Smooth muscle cell of the brain vasculature (primary cell): Measurements from ENCODE around the gene FBXO45.
"Not testable (repeated sequence)": the region's sequence is repeated elsewhere in the genome, so short reads cannot be mapped to it uniquely, and the experiment has no call there.

Experiments
- DNase-seq: peaks from one replicate; pipeline ENCODE4 v3.0.0-alpha.2; 2012; ENCODE audit warnings: low read depth, low spot score

The FBXO45 gene

DNA sequence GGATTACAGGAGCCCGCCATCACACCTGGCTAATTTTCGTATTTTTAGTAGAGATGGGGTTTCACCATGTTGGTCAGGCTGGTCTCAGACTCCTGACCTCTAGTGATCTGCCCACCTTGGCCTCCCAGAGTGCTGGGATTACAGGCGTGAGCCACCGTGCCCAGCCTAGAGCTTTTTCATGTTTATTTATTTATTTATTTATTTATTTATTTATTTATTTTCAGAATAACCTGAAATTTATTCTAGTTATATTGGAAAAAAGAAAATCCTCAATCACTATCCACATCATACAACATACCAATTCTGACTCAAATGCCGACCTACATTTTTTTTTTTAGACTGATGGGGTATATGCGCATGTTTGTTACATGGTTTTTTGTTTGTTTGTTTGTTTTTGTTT lies 46.8 kb downstream of the FBXO45 start:
- not testable (repeated sequence) for DNase-seq

DNA sequence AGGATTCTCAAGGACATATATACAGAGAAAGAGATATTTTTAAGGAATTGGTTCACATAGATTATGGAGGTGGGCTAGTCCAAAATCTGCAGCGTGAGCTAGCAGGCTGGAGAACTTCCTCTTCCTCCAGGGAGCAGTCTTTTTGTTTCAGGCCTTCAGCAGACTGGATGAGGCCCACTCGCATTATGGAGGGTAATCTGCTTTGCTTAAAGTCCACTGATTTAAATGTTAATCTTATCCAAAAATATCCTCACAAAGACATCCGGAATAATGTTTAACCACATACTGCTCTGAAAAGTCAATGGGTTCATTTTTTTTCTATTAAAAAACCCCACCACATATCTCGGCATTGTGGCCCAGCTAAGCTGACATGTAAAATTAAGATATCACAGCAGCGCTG lies 48.8 kb downstream of the FBXO45 start:
- DNase-seq = no peak

DNA sequence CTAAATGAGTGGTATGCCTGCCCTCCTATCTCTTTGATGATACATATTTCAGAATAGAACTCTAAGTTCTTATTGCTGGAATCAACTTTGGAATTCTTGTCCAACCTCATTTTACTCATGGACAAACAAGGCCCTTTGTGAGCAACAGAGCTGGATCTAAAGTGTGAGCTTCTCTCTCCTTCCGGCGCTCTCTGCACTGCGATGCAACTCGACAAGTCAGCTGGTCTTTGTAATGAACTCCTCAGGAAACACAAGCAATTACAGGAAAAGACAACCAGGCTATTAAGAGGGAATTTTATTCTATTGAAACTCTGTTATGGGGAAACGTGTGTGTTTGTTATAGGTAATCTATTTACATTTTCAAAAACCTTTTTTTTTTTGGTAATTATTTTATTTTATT lies 50.8 kb downstream of the FBXO45 start:
- no peak for DNase-seq

DNA sequence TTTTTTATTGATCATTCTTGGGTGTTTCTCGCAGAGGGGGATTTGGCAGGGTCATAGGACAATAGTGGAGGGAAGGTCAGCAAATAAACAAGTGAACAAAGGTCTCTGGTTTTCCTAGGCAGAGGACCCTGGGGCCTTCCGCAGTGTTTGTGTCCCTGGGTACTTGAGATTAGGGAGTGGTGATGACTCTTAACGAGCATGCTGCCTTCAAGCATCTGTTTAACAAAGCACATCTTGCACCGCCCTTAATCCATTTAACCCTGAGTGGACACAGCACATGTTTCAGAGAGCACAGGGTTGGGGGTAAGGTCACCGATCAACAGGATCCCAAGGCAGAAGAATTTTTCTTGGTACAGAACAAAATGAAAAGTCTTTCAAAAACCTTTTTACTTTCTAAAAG lies 51.2 kb downstream of the FBXO45 start:
- not testable (repeated sequence) for DNase-seq

DNA sequence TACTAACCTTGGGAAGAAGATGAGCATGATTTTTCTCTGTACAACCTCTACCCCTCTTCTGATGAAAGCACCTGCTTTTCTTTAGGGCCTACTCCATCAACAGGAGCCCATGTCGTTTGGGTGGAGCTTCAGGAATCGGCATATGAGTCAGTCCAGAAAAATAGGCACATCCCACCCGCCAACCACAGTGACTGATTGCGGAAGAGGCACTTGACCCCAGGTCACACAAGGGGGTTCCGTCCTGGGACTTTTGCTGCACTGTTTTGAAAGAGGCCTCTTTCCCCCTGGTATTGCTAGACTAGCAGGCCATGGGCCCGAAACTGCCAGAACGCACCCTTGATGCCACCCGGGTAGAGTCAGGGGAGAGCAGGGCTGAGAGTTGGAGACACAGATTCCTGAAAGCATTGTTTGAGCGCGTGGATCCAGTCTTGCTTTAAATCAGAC lies 51.7 kb downstream of the FBXO45 start:
- DNase-seq = no peak

DNA sequence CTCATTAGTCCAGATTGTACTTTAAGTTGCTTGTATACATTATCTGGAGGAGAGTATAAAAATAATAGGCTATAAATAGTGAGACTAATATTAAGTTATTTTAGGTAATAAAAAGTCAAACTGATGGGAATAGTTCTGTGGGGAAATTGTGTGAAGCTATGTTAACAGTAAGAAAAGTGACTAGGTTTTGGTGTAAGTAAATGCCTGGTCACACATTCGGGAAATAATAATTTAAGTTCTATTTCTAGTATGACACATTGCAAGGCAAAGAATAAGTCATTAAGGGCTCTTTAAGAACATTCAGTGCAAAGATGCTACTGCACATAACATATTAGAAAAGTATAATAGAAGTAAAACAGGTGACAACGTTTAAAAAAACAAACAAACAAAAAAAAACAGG lies 52.2 kb downstream of the FBXO45 start:
- no peak for DNase-seq

DNA sequence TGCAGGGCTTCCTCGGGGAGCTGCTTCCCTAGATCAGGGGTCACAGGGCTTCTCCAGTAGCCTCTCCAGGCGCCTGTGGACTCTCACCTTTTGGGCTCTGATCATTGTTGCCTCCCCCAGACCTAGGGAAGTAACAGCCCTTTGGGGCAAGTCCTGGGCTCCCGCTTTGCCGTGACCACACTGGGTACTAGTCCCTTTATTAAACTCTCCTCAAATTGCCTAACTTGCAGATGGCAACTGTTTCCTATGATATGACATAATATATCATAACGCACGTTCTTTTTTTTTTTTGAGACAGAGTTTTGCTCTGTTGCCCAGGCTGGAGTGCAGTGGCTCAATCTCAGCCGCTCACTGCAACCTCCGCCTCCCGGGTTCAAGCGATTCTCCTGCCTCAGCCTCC lies 53.2 kb downstream of the FBXO45 start:
- DNase-seq = no peak

DNA sequence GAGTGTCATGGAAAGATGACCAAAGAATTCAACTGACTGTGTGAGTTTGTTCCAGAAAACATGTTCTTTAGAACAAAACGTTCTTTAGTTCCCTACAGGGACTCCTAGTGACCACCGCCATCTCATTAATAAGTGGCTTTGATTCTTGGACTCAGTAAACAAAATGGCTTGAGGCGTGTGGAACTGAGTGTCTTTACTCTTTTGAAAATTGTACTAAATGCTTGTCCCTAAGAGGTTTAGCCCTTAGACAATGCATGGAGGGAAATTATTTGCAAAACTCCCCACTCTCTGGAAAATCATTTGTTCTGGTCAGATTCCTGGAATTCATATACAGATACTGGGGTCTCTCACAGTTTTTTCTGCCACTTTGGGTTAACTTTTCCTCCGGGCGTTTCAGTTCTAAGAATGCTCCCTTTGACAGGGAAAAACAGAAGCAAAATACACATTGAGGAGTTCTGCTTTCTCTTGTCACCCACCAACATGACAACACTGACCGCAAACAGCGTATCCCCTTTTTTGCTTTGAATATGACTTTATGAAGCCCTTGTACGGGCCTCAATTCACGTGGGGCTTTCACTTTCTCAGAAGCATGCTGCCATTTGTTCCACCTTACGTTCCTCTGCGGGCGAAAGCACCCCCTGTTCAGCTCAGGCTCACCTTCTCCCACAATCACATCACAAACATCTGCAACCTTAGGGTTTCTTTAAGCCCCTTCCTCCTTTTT lies 55.8 kb downstream of the FBXO45 start:
- no peak for DNase-seq

DNA sequence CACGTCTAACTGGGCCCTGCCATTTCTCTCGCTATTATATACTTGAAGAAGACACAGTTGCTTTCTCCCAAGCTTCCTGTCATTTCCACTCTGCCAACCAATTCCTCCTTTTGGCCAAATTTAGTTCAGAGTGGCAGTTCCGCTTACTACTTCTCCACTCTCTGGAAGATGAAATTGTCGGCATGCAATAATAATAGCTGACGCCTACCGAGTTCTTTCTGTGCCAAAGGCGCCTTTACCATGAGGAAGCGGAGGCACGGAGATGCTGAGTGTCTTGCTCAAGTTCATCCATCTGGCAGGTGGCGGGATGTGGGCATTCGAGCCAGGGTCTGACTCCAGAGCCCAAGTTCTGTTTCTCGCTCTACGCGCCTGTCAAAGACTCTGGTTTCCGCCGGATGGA lies 56.4 kb downstream of the FBXO45 start:
- DNase-seq = no peak

DNA sequence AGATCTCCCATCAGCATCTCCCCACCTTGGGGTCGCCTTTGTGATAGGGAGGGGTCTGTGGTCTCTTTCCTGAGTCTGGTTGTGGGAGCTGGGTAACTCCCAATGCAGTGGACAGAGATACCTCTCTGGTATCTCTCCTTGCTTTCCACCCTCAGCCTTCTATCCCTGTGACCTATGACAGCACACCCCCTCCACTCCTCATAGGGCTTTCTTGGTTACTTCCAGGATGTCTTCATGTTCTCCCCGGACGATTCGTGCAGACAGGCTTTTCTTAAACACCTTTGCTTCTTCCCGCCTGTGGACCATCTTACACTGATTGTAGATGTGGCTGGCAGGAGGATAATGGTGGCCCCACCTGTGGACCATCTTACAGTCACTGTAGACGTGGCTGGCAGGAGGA lies 56.9 kb downstream of the FBXO45 start:
- no peak for DNase-seq

DNA sequence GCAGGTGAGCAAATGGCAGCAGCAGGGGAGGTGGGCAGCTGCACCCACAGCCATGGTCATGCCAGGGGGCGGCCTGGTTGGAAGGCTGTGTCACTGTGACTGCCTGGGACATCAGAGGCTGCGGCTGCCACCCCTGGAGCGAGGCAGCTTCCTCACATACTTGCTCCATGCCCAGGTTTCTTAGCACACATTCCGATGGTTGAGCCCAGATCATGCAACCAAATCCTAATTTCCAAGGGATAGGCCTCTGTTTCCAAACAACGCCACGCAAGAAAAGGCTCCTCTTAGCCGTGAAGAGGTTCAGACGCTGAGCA lies 59.4 kb downstream of the FBXO45 start:
- DNase-seq = no peak

DNA sequence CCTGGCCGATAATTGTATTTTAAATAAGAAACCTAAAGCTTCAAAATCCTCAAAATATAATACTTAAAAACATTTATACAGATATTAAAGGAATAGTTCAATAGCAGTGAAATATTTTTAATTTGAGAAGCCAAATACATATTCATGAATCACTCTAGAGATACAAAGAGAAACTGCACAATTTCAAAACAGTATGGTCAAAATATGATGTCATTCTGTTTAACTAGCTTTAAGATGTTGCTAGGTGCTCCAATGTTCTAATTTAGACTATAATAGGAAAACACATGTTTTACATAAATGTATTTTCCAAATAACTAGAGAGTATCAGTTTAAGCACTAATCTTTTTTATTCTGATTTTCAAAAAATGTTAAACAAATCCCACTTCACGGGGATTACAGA lies 60.8 kb downstream of the FBXO45 start:
- no peak for DNase-seq

DNA sequence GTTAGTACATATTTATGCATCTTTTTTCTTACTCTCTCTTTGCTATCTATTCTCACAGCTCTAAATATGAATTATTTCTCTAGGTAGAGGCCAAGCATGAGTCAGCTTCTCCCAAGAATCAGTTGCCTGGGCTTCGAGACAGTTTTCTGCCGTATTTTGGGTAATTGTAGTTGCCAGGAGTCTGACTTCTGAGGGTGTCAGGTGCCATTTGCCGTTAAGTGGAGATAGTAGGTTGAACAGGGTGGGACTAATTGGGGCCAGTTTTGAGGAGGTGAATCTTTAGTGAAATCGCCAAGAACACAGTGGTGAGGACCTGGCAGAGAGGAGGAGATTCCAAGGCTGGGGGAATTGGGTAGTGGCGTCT lies 63.2 kb downstream of the FBXO45 start:
- no peak for DNase-seq

DNA sequence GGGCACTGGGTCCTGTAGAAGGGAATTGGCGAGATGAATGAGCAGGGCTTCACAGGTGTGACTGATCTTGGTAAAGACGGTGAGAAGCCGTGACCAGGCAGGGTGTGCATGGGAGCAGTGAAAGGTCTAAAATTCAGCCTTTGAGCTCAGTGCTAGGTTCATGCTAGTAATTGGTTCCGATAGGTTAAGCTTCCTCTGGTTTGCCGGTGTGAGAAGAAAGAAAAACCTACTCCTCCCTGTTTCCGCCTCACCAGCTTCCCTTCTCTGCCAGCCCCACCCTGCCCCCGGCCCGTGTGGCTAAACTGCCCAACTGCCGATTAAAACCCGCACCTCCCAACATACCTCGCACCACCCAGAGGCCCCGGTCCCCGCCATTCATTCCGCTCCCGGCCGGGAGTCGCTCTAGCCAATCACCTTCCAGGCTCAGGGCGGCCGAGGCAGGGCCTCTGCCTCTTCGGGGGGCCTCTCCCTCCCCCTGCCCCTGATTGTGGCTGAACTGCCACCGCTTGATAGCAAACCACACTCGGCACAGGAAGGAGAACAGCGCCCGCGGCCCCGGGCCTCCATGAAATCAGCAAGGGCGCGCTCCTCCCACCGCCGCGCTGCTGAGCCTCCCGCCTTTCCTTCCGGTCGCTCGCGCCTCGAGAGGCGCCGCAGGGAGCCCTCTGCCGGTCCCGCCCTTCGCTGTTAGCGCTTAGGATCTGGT lies 63.7 kb downstream of the FBXO45 start:
- DNase-seq = no peak

DNA sequence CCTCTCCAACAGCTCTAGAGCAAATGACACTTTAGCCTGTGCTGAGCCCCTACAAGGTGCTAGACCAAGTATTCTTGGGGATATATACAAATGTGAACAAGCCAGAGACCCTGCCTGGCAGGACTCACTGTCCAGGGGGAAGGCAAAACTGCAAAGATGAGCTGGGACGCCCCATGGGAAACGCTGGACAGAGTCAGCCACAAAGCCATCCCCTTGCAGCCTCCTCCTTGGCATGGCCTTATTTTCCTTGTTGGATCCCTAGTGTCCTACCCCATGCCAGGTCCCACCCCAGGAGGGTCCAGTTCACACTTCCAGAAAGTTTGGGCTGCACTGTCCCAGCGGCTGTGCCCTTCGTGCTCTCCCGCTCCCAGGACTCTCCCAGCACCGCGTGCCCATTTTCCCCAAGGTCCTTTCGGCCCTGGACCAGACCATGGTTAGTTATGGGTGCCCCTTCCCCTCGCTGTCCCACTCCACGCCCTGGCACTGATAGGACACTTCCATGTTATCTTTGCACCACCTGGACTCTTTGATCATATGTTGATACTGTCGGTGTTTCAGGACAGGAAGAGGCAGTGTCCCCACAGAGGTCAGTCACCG lies 65.2 kb downstream of the FBXO45 start:
- no peak for DNase-seq

DNA sequence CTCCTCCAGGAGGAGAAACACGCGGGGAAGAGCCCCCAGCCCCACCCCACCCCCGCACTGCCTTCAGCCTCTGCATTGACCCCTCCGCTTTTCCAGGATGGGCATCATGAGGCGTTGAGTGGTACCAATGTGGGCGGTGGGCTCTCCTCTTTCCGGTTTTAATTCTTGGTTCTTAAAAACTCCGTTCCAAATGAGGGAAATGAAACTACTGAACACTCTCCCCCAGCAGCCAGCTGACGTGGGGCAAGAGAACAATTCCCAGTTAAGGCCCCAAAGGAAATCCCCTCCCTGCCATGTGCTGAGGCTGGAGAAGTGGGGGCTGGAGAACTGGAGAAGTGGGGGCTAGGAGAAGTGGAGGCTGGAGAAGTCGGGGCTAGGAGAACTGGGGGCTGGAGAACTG lies 65.8 kb downstream of the FBXO45 start:
- DNase-seq = no peak

DNA sequence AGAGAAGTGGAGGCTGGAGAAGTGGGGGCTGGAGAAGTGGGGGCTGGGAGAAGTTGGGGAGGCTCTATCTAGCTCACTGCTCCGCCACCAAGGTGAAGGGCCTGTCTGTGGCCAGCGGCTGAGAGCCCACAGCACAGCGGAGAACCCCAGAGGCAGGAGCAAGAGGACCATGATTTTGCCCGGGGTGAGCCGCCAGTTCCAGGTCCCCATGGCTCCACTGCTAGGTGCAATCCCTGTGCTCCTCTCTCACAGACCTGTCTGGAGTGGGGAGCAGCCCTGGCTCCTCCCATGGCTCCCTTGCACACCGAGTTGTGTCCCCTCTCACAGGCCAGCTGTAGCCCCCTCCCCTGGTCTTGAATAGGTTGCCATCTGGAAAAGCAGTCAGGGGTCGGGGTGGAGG lies 66.4 kb downstream of the FBXO45 start:
- no peak for DNase-seq

DNA sequence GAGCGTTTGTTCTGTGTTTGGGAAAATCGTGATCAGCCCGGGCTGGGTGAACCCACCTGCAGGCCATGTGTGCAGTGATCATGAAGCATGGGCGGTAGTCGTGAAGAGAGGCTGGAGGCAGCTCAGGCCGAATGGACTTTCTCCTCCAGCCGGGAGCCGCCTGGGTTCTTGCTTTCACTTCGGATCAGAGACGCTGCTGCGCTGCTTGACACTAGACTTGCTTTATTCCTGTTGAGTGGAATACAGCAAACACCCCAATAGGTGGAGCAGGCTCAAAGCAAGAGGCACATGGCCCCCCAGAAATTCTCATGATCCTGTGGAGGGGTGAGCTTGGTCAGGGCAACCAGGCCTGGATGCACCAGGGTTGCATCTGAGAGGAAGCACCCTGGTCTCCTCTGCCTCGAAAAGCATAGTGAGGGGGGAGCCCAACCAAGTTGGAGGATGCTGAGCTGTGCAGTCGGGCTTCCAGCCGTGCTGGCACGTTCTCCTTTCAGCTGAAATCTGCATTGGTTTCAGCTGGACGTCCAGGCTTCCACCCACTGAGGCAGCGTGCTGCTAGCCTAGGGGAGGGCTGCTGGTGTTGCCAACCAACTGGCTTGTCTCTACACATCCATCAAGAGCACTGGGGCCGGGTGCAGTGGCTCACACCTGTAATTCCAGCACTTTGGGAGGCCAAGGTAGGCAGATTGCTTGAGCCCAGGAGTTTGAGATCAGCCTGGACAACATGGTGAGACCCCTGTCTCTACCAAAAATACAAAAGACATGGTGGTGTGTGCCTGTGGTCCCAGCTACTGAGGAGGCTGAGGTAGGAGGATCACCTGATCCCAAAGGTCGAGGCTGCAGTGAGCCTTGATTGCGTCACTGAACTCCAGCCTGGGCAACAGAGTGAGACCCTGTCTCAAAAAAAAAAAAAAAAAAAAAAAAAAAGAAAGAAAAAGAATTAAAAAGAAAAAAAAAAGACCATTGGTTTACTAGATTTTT lies 68.2 kb downstream of the FBXO45 start:
- no peak for DNase-seq

DNA sequence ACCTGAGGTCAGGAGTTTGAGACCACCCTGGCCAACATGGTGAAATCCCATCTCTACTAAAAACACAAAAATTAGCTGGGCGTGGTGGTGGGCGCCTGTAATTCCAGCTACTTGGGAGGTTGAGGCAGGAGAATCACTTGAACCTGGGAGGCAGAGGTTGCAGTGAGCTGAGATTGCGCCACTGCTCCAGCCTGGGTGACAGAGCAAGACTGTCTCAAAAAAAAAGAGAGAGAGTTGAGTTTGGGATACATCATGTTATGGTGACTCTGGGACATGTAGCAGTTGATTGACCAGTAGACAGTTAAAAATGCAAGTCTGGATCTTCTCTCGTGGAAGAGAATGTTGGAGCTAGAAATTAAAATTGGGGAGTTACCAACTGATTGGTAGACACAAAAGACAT lies 69.5 kb downstream of the FBXO45 start:
- not testable (repeated sequence) for DNase-seq
